Astrocyte of the cerebellum (primary cell): Measurements from ENCODE around the gene NEK6.

ENCODE experiments used
- DNase-seq: peaks from one replicate; pipeline ENCODE4 v3.0.0-alpha.2; 2011; ENCODE audit warnings: low read depth
- H3K4me3 ChIP-seq: 2 replicates; pipeline ENCODE4 v1.5.1; 2011; ENCODE audit warnings: mild to moderate bottlenecking, low read depth, low read length, moderate library complexity
- in situ Hi-C: cut with HindIII; loops from 2 replicates; pipeline ENCODE4 v1.10.0; 2017; ENCODE audit warnings: low sequenced_read_pairs
- TF ChIP-seq, protein P1 (sequence below): IDR thresholded peaks from 2 replicates; pipeline ENCODE4 v1.5.1; 2012; ENCODE audit warnings: low read length, low read depth, moderate library complexity, mild to moderate bottlenecking; ENCODE audit errors: missing control alignments

NEK6 gene

DNA sequence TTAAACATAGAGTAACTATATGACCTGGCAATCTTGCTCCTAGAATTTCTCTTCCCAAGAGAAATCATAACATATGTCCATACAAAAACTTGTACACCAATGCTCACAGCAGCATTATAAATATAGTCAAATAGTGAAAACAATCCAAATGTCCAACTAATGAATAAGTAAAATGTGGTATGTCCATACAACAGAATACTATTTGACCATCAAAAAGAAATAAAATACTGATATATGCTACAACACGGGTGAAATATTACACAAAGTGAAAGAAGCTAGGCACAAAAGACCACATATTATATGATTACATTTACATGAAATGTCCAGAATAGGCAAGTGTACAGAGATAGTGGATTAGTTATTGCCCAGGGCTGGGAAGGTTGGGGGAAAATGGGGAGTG is 116.1 kb downstream of the NEK6 start:
- TF ChIP-seq, protein P1, sequence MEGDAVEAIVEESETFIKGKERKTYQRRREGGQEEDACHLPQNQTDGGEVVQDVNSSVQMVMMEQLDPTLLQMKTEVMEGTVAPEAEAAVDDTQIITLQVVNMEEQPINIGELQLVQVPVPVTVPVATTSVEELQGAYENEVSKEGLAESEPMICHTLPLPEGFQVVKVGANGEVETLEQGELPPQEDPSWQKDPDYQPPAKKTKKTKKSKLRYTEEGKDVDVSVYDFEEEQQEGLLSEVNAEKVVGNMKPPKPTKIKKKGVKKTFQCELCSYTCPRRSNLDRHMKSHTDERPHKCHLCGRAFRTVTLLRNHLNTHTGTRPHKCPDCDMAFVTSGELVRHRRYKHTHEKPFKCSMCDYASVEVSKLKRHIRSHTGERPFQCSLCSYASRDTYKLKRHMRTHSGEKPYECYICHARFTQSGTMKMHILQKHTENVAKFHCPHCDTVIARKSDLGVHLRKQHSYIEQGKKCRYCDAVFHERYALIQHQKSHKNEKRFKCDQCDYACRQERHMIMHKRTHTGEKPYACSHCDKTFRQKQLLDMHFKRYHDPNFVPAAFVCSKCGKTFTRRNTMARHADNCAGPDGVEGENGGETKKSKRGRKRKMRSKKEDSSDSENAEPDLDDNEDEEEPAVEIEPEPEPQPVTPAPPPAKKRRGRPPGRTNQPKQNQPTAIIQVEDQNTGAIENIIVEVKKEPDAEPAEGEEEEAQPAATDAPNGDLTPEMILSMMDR = no peak
- DNase-seq = no peak
- H3K4me3 ChIP-seq = no peak overlapping the region
- in situ Hi-C loops = no loop called here

DNA sequence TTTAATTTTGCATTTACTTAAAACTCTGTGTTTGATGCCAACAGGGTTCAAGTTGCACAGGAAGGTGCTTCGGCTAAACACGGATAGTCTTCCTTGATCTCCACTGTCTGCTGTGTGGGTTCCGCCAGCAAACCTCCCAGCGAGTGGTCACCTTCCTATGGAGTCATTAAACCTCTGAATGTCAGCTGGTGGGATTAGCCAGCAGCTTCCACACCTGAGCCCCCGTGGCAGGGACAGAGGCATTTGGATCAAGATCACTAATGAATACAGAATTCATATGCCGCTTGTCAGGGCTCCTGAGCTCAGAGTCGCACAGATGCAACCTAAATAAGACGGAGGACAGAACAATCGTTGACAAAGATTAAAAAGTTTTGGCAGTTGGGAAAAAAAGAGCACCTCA is 118.0 kb downstream of the NEK6 start:
- DNase-seq = no peak
- TF ChIP-seq, protein P1 = no peak
- H3K4me3 ChIP-seq = no peak overlapping the region
- in situ Hi-C loops = no loop called here

DNA sequence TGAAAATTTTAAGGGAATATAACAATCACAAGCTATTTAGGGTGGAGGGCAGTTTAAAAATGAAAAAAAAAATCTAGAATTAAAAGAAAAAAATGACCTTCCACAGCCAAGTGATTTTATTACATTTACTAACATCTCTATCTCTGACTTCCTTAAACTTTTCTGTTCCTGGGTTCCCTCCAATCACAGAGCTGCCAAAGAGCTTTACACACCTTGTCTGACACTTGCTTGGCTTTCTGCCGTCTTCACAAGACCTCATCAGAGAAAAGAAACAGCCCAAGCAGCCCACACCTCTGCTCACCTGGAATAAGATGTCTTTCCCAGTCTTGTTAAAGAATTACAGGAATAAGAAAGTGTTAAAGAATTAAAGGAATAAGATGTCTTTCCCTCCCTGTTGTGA is 118.6 kb downstream of the NEK6 start:
- DNase-seq = no peak
- in situ Hi-C loops = no loop called here
- no peak overlapping the region for H3K4me3 ChIP-seq

DNA sequence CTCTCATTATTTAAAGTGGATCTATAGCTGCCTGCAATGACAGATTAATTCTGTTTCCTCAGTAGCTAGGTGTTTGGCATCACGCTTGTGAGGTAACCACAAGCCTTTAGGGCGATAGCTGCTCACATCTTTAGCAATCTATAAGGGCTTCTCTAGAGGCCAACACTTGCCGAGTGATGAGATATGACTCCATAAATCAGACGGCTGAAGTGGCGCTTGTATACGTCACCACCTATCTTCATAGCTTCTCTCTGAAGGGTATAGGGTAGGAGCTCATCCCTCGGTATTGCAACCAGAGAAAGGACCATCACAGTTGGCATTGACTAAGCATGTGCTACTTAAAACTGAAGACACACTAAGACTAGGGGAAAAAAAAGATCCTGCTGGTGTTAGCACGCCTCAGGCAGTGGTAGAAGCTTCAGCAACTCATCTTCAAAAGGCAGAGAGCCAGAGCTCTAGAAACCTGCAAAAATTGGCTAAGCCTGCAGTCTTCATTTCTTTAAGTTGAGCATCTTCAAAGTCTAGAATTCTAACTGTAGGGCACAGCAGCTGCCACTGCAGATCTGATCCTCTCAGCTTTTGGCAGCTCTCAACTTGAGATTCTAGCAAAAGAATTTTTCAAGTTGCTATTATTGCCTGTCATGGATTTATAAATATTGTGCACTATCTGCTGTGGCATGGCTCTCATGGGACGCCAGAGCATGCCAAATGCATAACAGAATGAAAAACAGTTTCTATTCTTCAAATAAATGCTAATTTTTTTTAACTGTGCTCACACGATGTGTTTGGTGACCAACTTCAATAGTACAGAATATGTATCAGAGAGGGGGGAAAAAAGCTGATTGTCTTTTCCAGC is 120.0 kb downstream of the NEK6 start:
- TF ChIP-seq, protein P1 = no peak
- in situ Hi-C loops = no loop called here
- no peak for DNase-seq
- no peak overlapping the region for H3K4me3 ChIP-seq

More for the DNA sequence above, 118.6 kb downstream of the NEK6 start:
- TF ChIP-seq, protein P1 = no peak

DNA sequence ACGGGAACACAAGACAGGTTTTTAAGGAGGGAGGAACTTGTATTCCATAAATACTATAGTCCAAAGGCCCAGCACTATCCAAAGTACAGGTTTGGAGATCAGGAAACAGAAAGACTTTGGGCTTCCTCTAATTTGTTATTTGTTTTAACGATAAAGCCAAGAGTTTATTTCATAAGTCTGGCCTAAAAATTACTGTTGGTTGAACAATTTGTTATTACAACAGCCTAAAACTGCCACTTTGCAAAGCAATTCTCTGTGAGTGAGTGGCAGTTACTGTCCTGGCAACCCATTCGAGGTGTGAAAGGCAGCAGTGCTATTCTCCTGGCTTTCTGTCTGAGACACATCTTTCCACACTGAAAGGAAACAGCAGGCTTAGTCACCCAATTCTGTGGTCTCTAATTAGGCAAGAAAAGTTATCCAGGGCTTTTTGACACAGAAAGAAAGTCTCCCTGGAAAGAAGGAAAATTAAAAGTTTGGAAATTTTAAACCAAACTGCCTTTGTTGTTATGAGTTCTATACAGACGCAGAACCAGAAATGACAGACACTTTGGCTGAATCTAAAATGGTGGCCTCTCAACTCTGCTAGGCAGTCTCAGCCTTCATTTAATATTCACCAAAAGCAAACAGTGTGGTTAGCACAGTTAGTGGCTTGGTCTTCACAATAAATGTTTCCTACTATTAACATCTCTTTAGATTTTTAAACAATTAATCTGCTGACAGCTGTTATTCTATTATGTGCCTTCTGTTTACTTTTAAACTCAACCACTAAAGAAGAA is 123.6 kb downstream of the NEK6 start:
- no peak for DNase-seq
- TF ChIP-seq, protein P1 = no peak
- H3K4me3 ChIP-seq = no peak overlapping the region
- in situ Hi-C loops = no loop called here

DNA sequence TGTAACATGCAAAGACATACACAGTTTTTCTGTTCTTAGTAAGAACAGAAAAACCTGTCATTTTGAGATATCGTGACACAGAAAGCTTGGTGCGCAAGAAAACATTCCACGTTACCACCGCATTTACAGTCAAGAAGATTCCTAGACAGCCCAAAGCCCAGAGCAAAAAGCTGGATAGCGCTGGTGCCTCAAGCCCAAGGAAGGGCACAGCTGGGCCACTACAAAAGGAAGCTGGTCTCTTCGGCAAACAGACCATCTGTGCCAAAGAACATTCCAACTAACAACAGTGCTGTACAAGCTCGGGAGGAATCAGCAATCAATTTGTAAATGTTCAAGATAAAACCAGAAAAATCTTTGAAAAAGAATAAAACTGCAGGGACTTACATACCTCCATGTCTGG is 126.5 kb downstream of the NEK6 start:
- in situ Hi-C loops = no loop called here

More for the DNA sequence above, 126.5 kb downstream of the NEK6 start:
- no peak overlapping the region for H3K4me3 ChIP-seq
- TF ChIP-seq, protein P1 = no peak
- no peak for DNase-seq
